Measurements from ENCODE around the gene PRR22.

Gene PRR22

GRCh38 chr19:5800361-5801270 is 16.1 kb upstream of the PRR22 start:
- no peak overlapping the region for H3K4me3 ChIP-seq (ENCODE audit: low read depth, low read length)
- no peak for TF ChIP-seq CTCF (IDR thresholded peaks at IDR 0.05; ENCODE audit: borderline replicate concordance, insufficient read depth, low read depth, low read length)

- no peak overlapping the region for H3K4me3 ChIP-seq (ENCODE audit: low read depth, low read length)
- TF ChIP-seq CTCF (IDR thresholded peaks at IDR 0.05; ENCODE audit: borderline replicate concordance, insufficient read depth, low read depth, low read length) = no peak
Measured at GRCh38 chr19:5799247-5800241, 15.0 kb upstream of the PRR22 start.

GRCh38 chr19:5798244-5798643 is 13.7 kb upstream of the PRR22 start:
- H3K4me3 ChIP-seq (ENCODE audit: low read depth, low read length) = no peak overlapping the region
- TF ChIP-seq CTCF (IDR thresholded peaks at IDR 0.05; ENCODE audit: borderline replicate concordance, insufficient read depth, low read depth, low read length) = no peak

- no peak overlapping the region for H3K4me3 ChIP-seq (ENCODE audit: low read depth, low read length)
- TF ChIP-seq CTCF (IDR thresholded peaks at IDR 0.05; ENCODE audit: borderline replicate concordance, insufficient read depth, low read depth, low read length) = no peak
Measured at GRCh38 chr19:5795382-5795919, 10.9 kb upstream of the PRR22 start.

- no peak for TF ChIP-seq CTCF (IDR thresholded peaks at IDR 0.05; ENCODE audit: borderline replicate concordance, insufficient read depth, low read depth, low read length)
- H3K4me3 ChIP-seq (ENCODE audit: low read depth, low read length) = no peak overlapping the region
Measured at GRCh38 chr19:5793188-5793587, 8.6 kb upstream of the PRR22 start.

GRCh38 chr19:5792224-5792623 is 7.7 kb upstream of the PRR22 start:
- H3K4me3 ChIP-seq (ENCODE audit: low read depth, low read length) = no peak overlapping the region
- TF ChIP-seq CTCF (IDR thresholded peaks at IDR 0.05; ENCODE audit: borderline replicate concordance, insufficient read depth, low read depth, low read length) = no peak

Measured in GM12875 (cell line).